Measurements from ENCODE around the gene RASL11A. TPM values are rescaled to one million over a fixed set of nuclear protein-coding genes. Genes with fewer than 3 reads are reported as not detected.

RASL11A gene
- total and polyA plus RNA-seq, 2 of the 13 experiments (the other 11 are each of a cell fraction or from before 2014, with no cell fraction given) = 3.0 to 4.1 TPM

GRCh38 chr13:27270594-27271520, at the start of gene RASL11A (continued):
- TF ChIP-seq CEBPZ (IDR thresholded peaks at IDR 0.05; ENCODE audit: low read length) = no peak
- no peak for TF ChIP-seq ZNF549 (CRISPR knock-in tag; IDR thresholded peaks at IDR 0.05)
- TF ChIP-seq ZNF670 (CRISPR knock-in tag; IDR thresholded peaks at IDR 0.05; ENCODE audit: borderline replicate concordance) = no peak; the same call in 1 of the 2 replicates
- TF ChIP-seq THAP7 (CRISPR knock-in tag; IDR thresholded peaks at IDR 0.05) = peak; percentile 21; the same call in 1 of the 2 replicates
- TF ChIP-seq THYN1 (CRISPR knock-in tag; IDR thresholded peaks at IDR 0.05; ENCODE audit: borderline replicate concordance, low read depth) = no peak
- TF ChIP-seq RFX5 (IDR thresholded peaks at IDR 0.05; ENCODE audit: low read depth, low read length) = no peak
- no peak for TF ChIP-seq TGIF2 (CRISPR knock-in tag; IDR thresholded peaks at IDR 0.05)
- no peak for TF ChIP-seq FOXM1 (CRISPR knock-in tag; IDR thresholded peaks at IDR 0.05)
- no peak for TF ChIP-seq SNAPC2 (CRISPR knock-in tag; IDR thresholded peaks at IDR 0.05)
- TF ChIP-seq IRF2 (CRISPR knock-in tag; IDR thresholded peaks at IDR 0.05) = 0 out of 2 replicates have a peak, but pooled peaks have one; percentile 4
- TF ChIP-seq ZMYM4 (CRISPR knock-in tag; IDR thresholded peaks at IDR 0.05) = peak; percentile 77
- TF ChIP-seq ZNF546 (CRISPR knock-in tag; conservative IDR thresholded peaks at IDR 0.05) = no peak
- no peak for TF ChIP-seq ZNF180 (CRISPR knock-in tag; IDR thresholded peaks at IDR 0.05; ENCODE audit: borderline replicate concordance, low read depth)
- TF ChIP-seq ZBTB14 (CRISPR knock-in tag; IDR thresholded peaks at IDR 0.05) = no peak
- no peak for TF ChIP-seq MTERF4 (CRISPR knock-in tag; IDR thresholded peaks at IDR 0.05)
- no peak for TF ChIP-seq GTF2F1 (IDR thresholded peaks at IDR 0.05; ENCODE audit: low read length)
- TF ChIP-seq ZNF879 (CRISPR knock-in tag; IDR thresholded peaks at IDR 0.05) = no peak
- TF ChIP-seq ELF1 (CRISPR knock-in tag; IDR thresholded peaks at IDR 0.05) = no peak
- TF ChIP-seq ZNF652 (CRISPR knock-in tag; IDR thresholded peaks at IDR 0.05; ENCODE audit: borderline replicate concordance, low read depth) = no peak
- no peak for TF ChIP-seq RFXANK (CRISPR knock-in tag; IDR thresholded peaks at IDR 0.05)
- TF ChIP-seq ZNF232 (CRISPR knock-in tag; IDR thresholded peaks at IDR 0.05; ENCODE audit: borderline replicate concordance) = 0 out of 2 replicates have a peak, but pooled peaks have one; percentile 24
- TF ChIP-seq NFE2L2 (IDR thresholded peaks at IDR 0.05; ENCODE audit: low read length) = no peak
- no peak for TF ChIP-seq BCL3 (CRISPR knock-in tag; IDR thresholded peaks at IDR 0.05)
